Cerebellar nuclear complex (tissue), 1 donor: ENCODE results near the gene NARF.
"Not testable (repeated sequence)": the region's sequence is repeated elsewhere in the genome, so short reads cannot be mapped to it uniquely, and the experiment has no call there.

Source experiments
- DNase-seq, 2 experiments: peaks; one replicate each; lab custom pipeline; 2025; lab: John Stamatoyannopoulos, UW

The NARF gene

GRCh38 chr17:82446124-82446523 lies 12.4 kb upstream of the NARF start:
- no peak for DNase-seq

- DNase-seq = no peak
Observed at GRCh38 chr17:82446649-82447048, 11.9 kb upstream of the NARF start.

DNA sequence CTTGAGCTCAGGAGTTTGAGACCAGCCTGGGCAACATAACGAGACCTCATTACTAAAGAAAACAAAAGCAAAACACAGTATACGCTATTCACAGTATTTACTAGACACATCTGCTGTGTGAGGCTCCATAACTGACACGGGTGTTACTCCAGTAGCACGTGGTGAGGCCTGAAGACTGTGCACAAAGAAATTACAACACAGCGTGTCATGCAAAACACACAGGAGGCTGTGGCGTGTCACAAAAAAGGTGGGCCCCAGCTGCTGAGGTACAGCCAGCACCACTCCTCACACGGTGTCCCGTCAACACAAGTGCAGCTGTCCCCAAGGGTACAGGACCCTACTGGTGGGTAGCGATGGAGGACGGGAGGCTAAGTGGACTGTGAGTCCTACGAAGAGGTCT lies 10.7 kb upstream of the NARF start:
- no peak for DNase-seq

GRCh38 chr17:82449131-82449882 lies 9.2 kb upstream of the NARF start:
- DNase-seq = no peak

DNA sequence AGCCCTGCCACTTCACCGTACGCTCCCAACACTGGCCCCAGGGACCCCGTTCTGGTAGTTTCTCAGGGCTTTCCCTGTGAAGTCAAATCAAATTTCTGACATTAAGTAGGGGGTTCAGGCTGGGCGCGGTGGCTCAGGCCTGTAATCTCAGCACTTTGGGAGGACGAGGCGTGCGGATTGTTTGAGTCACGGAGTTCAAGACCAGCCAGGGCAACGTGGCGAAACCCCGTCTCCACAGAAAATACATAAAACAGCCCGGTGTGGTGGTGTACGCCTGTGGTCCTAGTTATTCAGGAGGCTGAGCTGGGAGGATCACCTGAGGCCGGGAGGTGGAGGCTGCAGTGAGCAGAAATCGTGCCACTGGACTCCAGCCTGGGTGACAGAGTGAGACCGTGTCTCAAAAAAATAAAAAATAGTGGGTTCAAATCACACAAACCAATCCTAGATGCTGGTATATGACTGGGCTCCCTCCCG lies 8.6 kb upstream of the NARF start:
- no peak for DNase-seq

DNA sequence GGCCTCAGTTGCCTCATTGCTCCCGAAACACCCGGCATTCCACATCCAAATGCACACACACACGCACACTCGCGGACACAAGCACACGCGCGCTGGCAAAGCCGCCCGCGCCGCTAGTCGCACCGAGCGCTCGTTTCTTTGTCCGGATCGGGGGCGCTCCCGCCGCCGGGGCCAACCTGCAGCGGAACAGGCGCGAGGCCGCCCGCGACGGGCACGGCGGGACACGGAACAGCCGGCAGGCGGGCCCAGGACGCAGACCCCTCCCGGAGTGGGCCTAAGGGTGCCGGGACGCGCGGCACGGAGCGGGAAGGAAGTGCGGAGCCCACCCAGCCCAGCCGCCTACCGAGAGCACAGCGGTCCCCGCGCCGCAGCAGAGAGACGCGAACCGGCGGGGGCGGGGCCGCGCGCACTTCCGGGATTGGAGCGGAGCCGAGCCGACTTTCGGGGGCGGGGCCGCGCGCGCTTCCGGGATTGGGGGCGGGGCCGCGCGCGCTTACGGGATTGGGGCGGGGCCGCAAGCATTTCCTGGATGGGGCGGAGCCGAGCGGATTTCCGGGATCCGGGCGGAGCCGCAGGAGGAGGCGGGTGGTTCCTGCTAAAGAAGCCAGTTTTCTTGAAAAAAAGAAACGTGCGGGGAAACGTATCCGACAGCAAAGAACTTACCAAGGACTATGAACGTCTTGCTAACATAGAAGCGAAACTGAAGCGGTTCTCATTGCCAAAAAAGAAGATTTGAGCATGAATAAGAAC lies 8.0 kb upstream of the NARF start, which contains the start of gene CYBC1:
CYBC1 (minus strand) TSS at position 396 of the 750 bp plus-strand sequence. CDS start 1,498 bp downstream, outside the sequence.
- peak in 1 of 2 experiments; percentile 35 for DNase-seq

GRCh38 chr17:82452162-82452561 lies 6.4 kb upstream of the NARF start:
- no peak for DNase-seq

DNA sequence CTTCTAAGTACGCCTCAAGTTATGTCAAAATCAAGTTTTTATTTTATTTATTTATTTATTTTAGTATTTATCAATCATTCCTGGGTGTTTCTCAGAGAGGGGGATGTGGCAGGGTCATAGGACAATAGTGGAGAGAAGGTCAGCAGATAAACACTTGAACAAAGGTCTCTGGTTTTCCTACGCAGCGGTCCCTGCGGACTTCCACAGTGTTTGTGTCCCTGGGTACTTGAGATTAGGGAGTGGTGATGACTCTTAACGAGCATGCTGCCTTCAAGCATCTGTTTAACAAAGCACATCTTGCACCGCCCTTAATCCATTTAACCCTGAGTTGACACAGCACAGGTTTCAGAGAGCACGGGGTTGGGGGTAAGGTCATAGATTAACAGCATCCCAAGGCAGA lies 5.4 kb upstream of the NARF start:
- not testable (repeated sequence) for DNase-seq

GRCh38 chr17:82453706-82454105 lies 4.8 kb upstream of the NARF start:
- not testable (repeated sequence) for DNase-seq

- no peak for DNase-seq
Observed at GRCh38 chr17:82457073-82457928, 1.2 kb upstream of the NARF start.

GRCh38 chr17:82457929-82458178 lies 687 bp upstream of the NARF start:
- DNase-seq = peak in 1 of 2 experiments; percentile 76

DNA sequence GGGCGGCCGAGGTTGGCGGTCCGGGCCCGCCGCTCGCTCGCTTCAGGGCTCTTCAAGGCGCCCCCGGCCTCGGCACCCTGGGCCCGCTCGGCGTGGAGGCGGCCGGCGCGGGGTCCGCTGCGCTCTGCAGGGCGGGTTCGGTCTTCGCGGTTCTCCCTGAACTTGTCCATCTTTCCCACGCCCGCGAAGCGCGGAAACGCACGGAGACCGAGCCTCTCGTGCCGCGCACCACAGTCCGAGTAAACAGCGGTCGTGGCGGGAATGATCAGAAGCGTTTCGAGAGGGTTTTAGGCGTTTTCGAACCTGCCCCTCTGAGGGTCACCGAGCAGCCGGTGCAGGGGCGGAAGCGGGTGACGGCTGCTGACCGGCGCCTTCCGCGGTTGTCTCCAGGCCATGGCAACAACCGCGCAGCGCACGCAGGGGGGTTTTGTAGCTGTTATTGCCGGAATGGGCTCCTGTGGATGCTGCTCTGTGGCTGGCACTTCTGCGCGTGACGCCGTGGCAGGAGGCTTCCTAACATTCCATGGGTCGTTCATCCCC lies 414 bp downstream of the NARF start:
- DNase-seq = no peak

DNA sequence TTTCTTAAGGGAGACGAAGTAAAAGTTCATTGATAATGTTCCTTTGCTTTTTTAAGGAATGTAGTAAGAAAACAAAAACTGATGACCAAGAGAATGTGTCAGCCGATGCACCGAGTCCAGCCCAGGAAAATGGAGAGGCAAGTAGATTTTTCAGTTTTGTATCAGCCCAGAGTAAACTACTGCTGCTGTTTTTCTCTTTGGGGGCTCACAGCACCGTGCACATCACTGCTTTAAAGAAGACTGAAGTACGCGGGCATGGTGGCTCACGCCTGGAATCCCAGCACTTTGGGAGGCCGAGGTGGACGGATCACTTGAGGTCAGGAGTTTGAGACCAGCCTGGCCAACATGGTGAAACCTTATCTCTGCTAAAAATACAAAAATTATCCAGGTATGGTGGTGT lies 1.4 kb downstream of the NARF start:
- DNase-seq = not testable (repeated sequence)

- DNase-seq = no peak
Observed at GRCh38 chr17:82461827-82462524, 3.4 kb downstream of the NARF start.

DNA sequence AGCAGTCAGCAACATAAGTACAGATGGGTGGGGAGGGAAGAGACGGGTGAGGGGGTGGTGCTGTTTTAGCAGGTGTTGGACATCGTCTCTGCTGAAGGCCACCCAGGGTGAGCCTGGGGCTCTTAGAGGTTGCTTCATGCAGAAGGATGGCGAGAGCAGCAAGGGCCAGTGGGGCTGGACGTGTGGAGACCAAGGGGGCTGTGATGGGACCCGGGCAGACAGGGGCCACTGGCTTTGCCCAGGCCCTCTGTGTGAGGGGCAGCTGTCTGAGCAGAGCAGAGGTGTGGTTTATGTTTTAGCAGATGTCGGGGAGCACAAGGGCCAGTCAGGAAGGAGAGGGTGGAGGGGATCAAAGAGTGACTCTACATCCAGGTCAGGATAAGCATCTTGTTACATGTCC lies 4.8 kb downstream of the NARF start:
- no peak for DNase-seq

DNA sequence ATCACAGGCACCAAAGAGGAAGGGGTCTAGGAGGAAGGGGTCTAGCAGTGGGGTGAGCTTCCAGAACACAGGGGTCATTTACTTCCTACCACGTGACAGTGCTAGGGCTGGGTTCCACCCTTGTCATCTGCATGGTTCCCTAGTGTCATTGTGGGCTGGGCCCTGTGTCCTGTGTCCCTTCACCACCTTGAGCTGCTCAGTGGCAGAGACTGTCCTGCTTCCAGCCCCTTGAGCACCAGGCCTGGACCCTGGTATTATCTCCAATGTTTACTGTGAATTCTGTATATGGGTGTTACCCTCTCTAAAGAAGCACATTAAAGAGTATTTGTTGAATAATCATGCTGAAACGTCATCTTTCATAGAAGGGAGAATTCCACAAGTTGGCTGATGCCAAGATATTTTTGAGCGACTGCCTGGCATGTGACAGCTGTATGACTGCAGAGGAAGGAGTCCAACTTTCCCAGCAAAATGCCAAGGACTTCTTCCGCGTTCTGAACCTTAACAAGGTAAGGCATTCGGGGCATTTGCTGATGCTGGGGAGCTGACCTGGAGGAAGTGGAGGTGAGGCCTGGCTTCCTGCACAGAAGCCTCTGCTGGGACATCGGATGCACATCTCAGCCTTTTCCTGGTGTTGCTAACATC lies 5.5 kb downstream of the NARF start:
- no peak for DNase-seq

DNA sequence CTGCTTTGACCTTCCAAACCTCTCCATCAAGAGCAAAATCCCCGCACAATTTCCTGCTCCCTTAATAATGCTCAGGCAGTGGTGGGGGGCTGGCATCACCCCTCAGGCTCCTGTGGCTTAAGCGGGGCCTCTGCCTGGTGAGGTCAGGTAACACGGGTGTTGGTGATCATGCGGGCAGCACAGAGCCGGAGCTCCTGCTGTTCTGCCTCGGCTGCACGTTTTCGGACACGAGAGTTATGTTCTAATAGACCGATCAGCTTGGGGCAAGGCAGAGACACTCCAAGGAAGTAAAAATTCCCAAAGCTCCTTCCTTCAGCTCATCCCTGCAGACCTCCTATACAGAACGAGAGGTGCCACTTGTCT lies 6.0 kb downstream of the NARF start:
- DNase-seq = no peak

DNA sequence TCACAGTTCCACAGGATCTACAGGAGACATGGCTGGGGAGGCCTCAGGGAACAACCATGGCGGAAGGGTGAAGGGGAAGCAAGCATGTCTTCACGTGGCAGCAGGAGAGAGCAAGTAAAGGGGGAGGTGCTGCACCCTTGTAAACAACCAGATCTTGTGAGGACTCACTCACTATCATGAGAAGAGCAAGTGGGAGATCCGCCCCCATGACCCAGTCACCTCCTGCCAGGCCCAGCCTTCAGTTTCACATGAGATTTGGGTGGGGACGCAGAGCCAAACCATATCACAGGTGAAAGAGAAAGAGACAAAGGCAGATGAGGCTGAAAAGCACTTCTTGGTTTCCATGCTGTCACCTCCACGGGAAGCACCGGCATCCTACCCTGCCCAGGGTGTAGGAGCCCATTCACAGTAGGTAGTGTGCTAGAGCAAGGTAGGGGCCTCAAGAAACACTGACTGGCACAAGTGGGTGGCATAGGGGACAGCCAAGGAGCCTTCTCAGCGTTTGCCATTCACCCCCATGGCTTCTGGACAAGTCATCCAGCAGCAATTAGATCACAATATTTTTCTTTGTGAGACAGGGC lies 6.6 kb downstream of the NARF start:
- no peak for DNase-seq

GRCh38 chr17:82468692-82469091 lies 10.2 kb downstream of the NARF start:
- DNase-seq = no peak

GRCh38 chr17:82470065-82470464 lies 11.5 kb downstream of the NARF start:
- no peak for DNase-seq
